Measurements from ENCODE around the gene METTL17. TPM values are rescaled to one million over a fixed set of nuclear protein-coding genes. Genes with fewer than 3 reads are reported as not detected.

Gene METTL17
- total RNA-seq, 1 donor from 2014 or later, result 62.7 TPM

GRCh38 chr14:20986811-20987210, 3.0 kb upstream of the METTL17 start:
- Mint-ChIP-seq H3K4me1 (ENCODE audit: unreplicated experiment) (peaks cover 26% of the 10 kb centered on the region), H3K27ac (ENCODE audit: unreplicated experiment) (no peak overlapping the region)

GRCh38 chr14:20988717-20989470, 886 bp upstream of the METTL17 start:
- DNase-seq (ENCODE audit: low spot score), result no peak
- Mint-ChIP-seq H3K9me3 (ENCODE audit: unreplicated experiment) (no peaks in the 10 kb centered on the region), H3K4me3 (ENCODE audit: unreplicated experiment) (peak overlapping the region; percentile 56), H3K27me3 (ENCODE audit: unreplicated experiment) (peaks cover 5% of the 10 kb centered on the region), H3K36me3 (ENCODE audit: low read depth, unreplicated experiment) (peaks cover 10% of the 10 kb centered on the region), H3K4me1 (ENCODE audit: unreplicated experiment) (peaks cover 21% of the 10 kb centered on the region), H3K27ac (ENCODE audit: unreplicated experiment) (peak overlapping the region; percentile 67)
- no peak for TF ChIP-seq CTCF (IDR thresholded peaks at IDR 0.05; ENCODE audit: unreplicated experiment)

More at GRCh38 chr14:20986811-20987210, 3.0 kb upstream of the METTL17 start:
- TF ChIP-seq CTCF (IDR thresholded peaks at IDR 0.05; ENCODE audit: unreplicated experiment), result no peak
- peaks cover under 1% of the 10 kb centered on the region for H3K36me3 Mint-ChIP-seq (ENCODE audit: low read depth, unreplicated experiment)
- H3K27me3 Mint-ChIP-seq (ENCODE audit: unreplicated experiment), result peaks cover 5% of the 10 kb centered on the region
- DNase-seq (ENCODE audit: low spot score), result no peak
- H3K9me3 Mint-ChIP-seq (ENCODE audit: unreplicated experiment), result no peaks in the 10 kb centered on the region
- H3K4me3 Mint-ChIP-seq (ENCODE audit: unreplicated experiment), result no peak overlapping the region

GRCh38 chr14:20989471-20989786, 351 bp upstream of the METTL17 start:
- peaks cover 17% of the 10 kb centered on the region for H3K4me1 Mint-ChIP-seq (ENCODE audit: unreplicated experiment)
- peaks cover 11% of the 10 kb centered on the region for H3K36me3 Mint-ChIP-seq (ENCODE audit: low read depth, unreplicated experiment)
- no peak overlapping the region for H3K27ac Mint-ChIP-seq (ENCODE audit: unreplicated experiment)
- peak overlapping the region; percentile 79 for H3K4me3 Mint-ChIP-seq (ENCODE audit: unreplicated experiment)
- DNase-seq (ENCODE audit: low spot score), result no peak
- H3K27me3 Mint-ChIP-seq (ENCODE audit: unreplicated experiment), result peaks cover 5% of the 10 kb centered on the region
- no peak for TF ChIP-seq CTCF (IDR thresholded peaks at IDR 0.05; ENCODE audit: unreplicated experiment)
- no peaks in the 10 kb centered on the region for H3K9me3 Mint-ChIP-seq (ENCODE audit: unreplicated experiment)

- peaks cover 17% of the 10 kb centered on the region for H3K4me1 Mint-ChIP-seq (ENCODE audit: unreplicated experiment)
- DNase-seq (ENCODE audit: low spot score), result no peak
- H3K9me3 Mint-ChIP-seq (ENCODE audit: unreplicated experiment), result no peaks in the 10 kb centered on the region
- H3K27ac Mint-ChIP-seq (ENCODE audit: unreplicated experiment), result no peak overlapping the region
- no peak overlapping the region for H3K4me3 Mint-ChIP-seq (ENCODE audit: unreplicated experiment)
- no peak for TF ChIP-seq CTCF (IDR thresholded peaks at IDR 0.05; ENCODE audit: unreplicated experiment)
- H3K36me3 Mint-ChIP-seq (ENCODE audit: low read depth, unreplicated experiment), result peaks cover 23% of the 10 kb centered on the region
- no peaks in the 10 kb centered on the region for H3K27me3 Mint-ChIP-seq (ENCODE audit: unreplicated experiment)
Measured at GRCh38 chr14:20996521-20996920, 6.7 kb downstream of the METTL17 start.

- Mint-ChIP-seq H3K36me3 (ENCODE audit: low read depth, unreplicated experiment) (peaks cover 19% of the 10 kb centered on the region), H3K27ac (ENCODE audit: unreplicated experiment) (no peak overlapping the region), H3K27me3 (ENCODE audit: unreplicated experiment) (no peaks in the 10 kb centered on the region), H3K4me1 (ENCODE audit: unreplicated experiment) (peaks cover 14% of the 10 kb centered on the region), H3K9me3 (ENCODE audit: unreplicated experiment) (no peaks in the 10 kb centered on the region), H3K4me3 (ENCODE audit: unreplicated experiment) (no peak overlapping the region)
- no peak for TF ChIP-seq CTCF (IDR thresholded peaks at IDR 0.05; ENCODE audit: unreplicated experiment)
- DNase-seq (ENCODE audit: low spot score), result no peak
Measured at GRCh38 chr14:20997115-20997514, 7.3 kb downstream of the METTL17 start.

Measured in endothelial cell (in vitro differentiated cells).